Measurements from ENCODE around the gene CSTF2T.

DNA sequence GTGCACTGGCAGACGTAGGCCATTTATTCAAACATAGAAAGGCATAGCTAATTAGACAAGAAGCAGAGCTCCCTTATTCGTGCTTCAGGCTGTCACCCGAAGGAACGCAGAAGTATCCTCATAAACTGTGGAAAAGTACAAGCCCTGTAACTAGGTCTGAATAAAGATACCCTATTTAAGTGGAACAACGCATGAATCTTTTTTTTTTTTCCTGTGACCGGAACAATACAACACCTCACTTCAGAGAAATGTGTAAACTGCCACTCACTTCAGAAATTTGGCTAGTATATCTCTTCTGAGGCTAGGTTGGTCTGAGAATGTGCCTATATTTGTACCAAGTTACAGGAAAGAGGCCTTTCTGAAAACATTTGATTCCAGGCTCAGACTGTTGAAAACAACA lies 8.0 kb upstream of the CSTF2T start:
- TF ChIP-seq HOXA5 (CRISPR knock-in tag; IDR thresholded peaks at IDR 0.05) (no peak), ASH2L (IDR thresholded peaks at IDR 0.05; ENCODE audit: insufficient read length, low read depth, low read length) (no peak), SETDB1 (CRISPR knock-in tag; IDR thresholded peaks at IDR 0.05; ENCODE audit: borderline replicate concordance) (no peak), TAF1 (CRISPR knock-in tag; IDR thresholded peaks at IDR 0.05) (no peak), HNF4G (IDR thresholded peaks at IDR 0.05; ENCODE audit: borderline replicate concordance, low read depth, low read length) (no peak), HNF4G (CRISPR knock-in tag; IDR thresholded peaks at IDR 0.05; ENCODE audit: borderline replicate concordance, low read depth) (no peak), ZFP90 (CRISPR knock-in tag; IDR thresholded peaks at IDR 0.05; ENCODE audit: borderline replicate concordance) (no peak), GPN1 (CRISPR knock-in tag; IDR thresholded peaks at IDR 0.05; ENCODE audit: borderline replicate concordance) (no peak), ZNF572 (CRISPR knock-in tag; IDR thresholded peaks at IDR 0.05) (no peak), JUND (CRISPR knock-in tag; IDR thresholded peaks at IDR 0.05) (no peak)
- TF ChIP-seq, protein P1, sequence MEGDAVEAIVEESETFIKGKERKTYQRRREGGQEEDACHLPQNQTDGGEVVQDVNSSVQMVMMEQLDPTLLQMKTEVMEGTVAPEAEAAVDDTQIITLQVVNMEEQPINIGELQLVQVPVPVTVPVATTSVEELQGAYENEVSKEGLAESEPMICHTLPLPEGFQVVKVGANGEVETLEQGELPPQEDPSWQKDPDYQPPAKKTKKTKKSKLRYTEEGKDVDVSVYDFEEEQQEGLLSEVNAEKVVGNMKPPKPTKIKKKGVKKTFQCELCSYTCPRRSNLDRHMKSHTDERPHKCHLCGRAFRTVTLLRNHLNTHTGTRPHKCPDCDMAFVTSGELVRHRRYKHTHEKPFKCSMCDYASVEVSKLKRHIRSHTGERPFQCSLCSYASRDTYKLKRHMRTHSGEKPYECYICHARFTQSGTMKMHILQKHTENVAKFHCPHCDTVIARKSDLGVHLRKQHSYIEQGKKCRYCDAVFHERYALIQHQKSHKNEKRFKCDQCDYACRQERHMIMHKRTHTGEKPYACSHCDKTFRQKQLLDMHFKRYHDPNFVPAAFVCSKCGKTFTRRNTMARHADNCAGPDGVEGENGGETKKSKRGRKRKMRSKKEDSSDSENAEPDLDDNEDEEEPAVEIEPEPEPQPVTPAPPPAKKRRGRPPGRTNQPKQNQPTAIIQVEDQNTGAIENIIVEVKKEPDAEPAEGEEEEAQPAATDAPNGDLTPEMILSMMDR (CRISPR knock-in tag; IDR thresholded peaks at IDR 0.05), result no peak
- TF ChIP-seq, protein P2, sequence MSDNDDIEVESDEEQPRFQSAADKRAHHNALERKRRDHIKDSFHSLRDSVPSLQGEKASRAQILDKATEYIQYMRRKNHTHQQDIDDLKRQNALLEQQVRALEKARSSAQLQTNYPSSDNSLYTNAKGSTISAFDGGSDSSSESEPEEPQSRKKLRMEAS (IDR thresholded peaks at IDR 0.05), result no peak
- TF ChIP-seq, protein P3, sequence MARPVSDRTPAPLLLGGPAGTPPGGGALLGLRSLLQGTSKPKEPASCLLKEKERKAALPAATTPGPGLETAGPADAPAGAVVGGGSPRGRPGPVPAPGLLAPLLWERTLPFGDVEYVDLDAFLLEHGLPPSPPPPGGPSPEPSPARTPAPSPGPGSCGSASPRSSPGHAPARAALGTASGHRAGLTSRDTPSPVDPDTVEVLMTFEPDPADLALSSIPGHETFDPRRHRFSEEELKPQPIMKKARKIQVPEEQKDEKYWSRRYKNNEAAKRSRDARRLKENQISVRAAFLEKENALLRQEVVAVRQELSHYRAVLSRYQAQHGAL (CRISPR knock-in tag; IDR thresholded peaks at IDR 0.05; ENCODE audit: not compliant biosample characterization), result no peak
